Fibroblast of pulmonary artery (primary cell): ENCODE results near the gene OR5T1.

ENCODE experiments used
- DNase-seq: peaks from one replicate; pipeline ENCODE4 v3.0.0-alpha.2; 2010; ENCODE audit warnings: low read depth
- H3K4me3 ChIP-seq: replicated peaks from 2 replicates; pipeline ENCODE4 v1.5.1; 2011; ENCODE audit warnings: low read depth, mild to moderate bottlenecking, control low read depth, low read length, moderate library complexity
- TF ChIP-seq, protein P1 (sequence below): IDR thresholded peaks from 2 replicates; pipeline ENCODE4 v1.5.1; 2011; ENCODE audit warnings: mild to moderate bottlenecking, control low read depth, low read length, inconsistent platforms; ENCODE audit errors: missing control alignments

The OR5T1 gene

DNA sequence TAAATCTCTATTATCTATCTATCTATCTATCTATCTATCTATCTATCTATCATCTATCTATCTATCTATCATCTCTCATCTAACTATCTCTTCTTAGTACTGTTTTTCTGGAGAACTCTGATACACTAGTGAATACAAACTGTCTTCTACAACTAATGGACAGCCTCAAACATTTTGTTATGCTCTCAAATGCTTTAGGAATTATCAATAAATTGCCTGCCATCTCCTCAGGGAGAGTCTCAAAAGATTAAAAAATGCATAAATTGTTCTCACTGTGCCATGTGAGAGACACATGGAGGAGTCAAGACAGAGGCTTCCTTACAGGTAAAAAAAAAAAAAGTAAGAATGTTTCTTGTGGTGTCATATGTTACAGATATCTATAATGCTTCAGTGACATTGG is 40.9 kb downstream of the OR5T1 start, which contains the start of gene OR8K3:
Gene OR8K3, plus strand, starts transcription at position 301 of the 400 bp plus-strand sequence. CDS start 3,163 bp downstream, outside the sequence.
- H3K4me3 ChIP-seq = no peak within 1 kb of the TSS
- DNase-seq = no peak
- TF ChIP-seq, protein P1, sequence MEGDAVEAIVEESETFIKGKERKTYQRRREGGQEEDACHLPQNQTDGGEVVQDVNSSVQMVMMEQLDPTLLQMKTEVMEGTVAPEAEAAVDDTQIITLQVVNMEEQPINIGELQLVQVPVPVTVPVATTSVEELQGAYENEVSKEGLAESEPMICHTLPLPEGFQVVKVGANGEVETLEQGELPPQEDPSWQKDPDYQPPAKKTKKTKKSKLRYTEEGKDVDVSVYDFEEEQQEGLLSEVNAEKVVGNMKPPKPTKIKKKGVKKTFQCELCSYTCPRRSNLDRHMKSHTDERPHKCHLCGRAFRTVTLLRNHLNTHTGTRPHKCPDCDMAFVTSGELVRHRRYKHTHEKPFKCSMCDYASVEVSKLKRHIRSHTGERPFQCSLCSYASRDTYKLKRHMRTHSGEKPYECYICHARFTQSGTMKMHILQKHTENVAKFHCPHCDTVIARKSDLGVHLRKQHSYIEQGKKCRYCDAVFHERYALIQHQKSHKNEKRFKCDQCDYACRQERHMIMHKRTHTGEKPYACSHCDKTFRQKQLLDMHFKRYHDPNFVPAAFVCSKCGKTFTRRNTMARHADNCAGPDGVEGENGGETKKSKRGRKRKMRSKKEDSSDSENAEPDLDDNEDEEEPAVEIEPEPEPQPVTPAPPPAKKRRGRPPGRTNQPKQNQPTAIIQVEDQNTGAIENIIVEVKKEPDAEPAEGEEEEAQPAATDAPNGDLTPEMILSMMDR = no peak
